Measurements from ENCODE around the gene LEPROT. TPM values are rescaled to one million over a fixed set of nuclear protein-coding genes. Genes with fewer than 3 reads are reported as not detected.

LEPROT gene
- total and polyA plus RNA-seq, 4 donors, result 23.6 to 43.4 (median 36.3) TPM

- no peak for DNase-seq (ENCODE audit: low spot score)
- 95% methylated on average over 3 of the region's 3 CpGs for WGBS
- Histone ChIP-seq H3K4me1 (ENCODE audit: control insufficient read depth in 4 of 4, insufficient read depth in 4 of 4, low read length in 3 of 4) (no peaks in the 10 kb centered on the region), H3K27ac (ENCODE audit: low read depth in 1 of 2, low read length in 2 of 2) (no peak overlapping the region), H3K4me3 (ENCODE audit: low read depth in 1 of 3, low read length in 3 of 3) (no peak overlapping the region), H3K27me3 (ENCODE audit: control insufficient read depth in 4 of 4, insufficient read depth in 4 of 4, low read length in 3 of 4) (no peaks in the 10 kb centered on the region), H3K9me3 (ENCODE audit: control insufficient read depth in 4 of 4, low read length in 3 of 4) (no peaks in the 10 kb centered on the region), H3K36me3 (ENCODE audit: control insufficient read depth in 4 of 4, insufficient read depth in 3 of 4, low read depth in 1 of 4, low read length in 3 of 4) (no peaks in the 10 kb centered on the region), H3K9ac (ENCODE audit: low read depth in 1 of 2, low read length in 2 of 2) (no peak overlapping the region)
- TF ChIP-seq RAD21 (IDR thresholded peaks at IDR 0.05) (no peak), JUND (IDR thresholded peaks at IDR 0.05) (no peak), HNF4A (conservative IDR thresholded peaks at IDR 0.05) (no peak), EGR1 (IDR thresholded peaks at IDR 0.05; ENCODE audit: low read depth in 2 of 2) (no peak), RXRA (IDR thresholded peaks at IDR 0.05) (no peak)
Observed at GRCh38 chr1:65371544-65371943, 48.9 kb upstream of the LEPROT start.

- H3K27me3 ChIP-seq (ENCODE audit: control insufficient read depth in 4 of 4, insufficient read depth in 4 of 4, low read length in 3 of 4), result no peaks in the 10 kb centered on the region
- no peak overlapping the region for H3K27ac ChIP-seq (ENCODE audit: low read depth in 1 of 2, low read length in 2 of 2)
- no peak overlapping the region for H3K4me3 ChIP-seq (ENCODE audit: low read depth in 1 of 3, low read length in 3 of 3)
- no peaks in the 10 kb centered on the region for H3K9me3 ChIP-seq (ENCODE audit: control insufficient read depth in 4 of 4, low read length in 3 of 4)
- no peak for DNase-seq (ENCODE audit: low spot score)
- 83% methylated on average over 1 of the region's 1 CpG for WGBS
- H3K9ac ChIP-seq (ENCODE audit: low read depth in 1 of 2, low read length in 2 of 2), result no peak overlapping the region
- peaks cover 0 to under 1% (median 0%) of the 10 kb centered on the region in 4 donors for H3K4me1 ChIP-seq (ENCODE audit: control insufficient read depth in 4 of 4, insufficient read depth in 4 of 4, low read length in 3 of 4)
- H3K36me3 ChIP-seq (ENCODE audit: control insufficient read depth in 4 of 4, insufficient read depth in 3 of 4, low read depth in 1 of 4, low read length in 3 of 4), result no peaks in the 10 kb centered on the region
- TF ChIP-seq NR2F2 (IDR thresholded peaks at IDR 0.05), result no peak
- no peak for TF ChIP-seq ZBTB33 (IDR thresholded peaks at IDR 0.05)
- no peak for TF ChIP-seq FOXA1 (IDR thresholded peaks at IDR 0.05)
- no peak for TF ChIP-seq HNF4G (IDR thresholded peaks at IDR 0.05)
Observed at GRCh38 chr1:65372557-65372956, 47.9 kb upstream of the LEPROT start.

DNA sequence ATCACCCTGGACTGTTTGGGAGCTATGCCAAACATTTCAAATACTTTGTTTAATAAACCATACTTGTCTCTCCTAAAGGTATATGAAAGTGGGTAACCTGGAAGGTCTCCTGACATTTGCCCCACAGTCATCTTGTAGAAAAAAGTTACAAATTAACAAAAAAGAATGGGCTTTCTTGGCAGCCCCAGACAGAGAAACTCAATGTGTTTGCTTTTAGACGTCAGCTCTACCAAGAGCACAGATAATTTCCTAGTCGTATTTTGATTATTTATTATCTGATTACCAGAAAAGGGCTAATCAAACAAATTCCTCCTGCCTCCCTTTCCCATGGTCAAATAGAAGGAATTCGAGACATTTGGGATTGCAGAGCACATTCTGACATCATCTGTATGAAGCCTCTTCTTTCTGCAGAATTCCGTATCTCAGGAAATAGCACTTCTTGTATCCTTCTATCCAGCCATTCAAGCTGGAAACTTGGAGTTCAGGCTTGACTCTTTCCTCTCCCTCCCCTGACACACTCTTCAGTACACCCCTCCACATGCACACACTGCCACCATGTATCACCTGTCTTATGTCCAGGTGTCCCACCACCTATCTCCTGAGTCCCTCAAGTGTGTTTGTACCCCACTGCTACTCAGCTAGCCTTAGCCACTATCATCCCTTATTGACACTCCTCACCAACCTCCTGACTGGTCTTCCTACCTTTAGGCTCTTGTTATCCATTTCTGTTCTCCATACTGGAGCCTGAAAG is 42.8 kb upstream of the LEPROT start:
- H3K9ac ChIP-seq (ENCODE audit: low read depth in 1 of 2, low read length in 2 of 2), result no peak overlapping the region
- no peak overlapping the region for H3K4me3 ChIP-seq (ENCODE audit: low read depth in 1 of 3, low read length in 3 of 3)
- H3K9me3 ChIP-seq (ENCODE audit: control insufficient read depth in 4 of 4, low read length in 3 of 4), result no peaks in the 10 kb centered on the region
- H3K36me3 ChIP-seq (ENCODE audit: control insufficient read depth in 4 of 4, insufficient read depth in 3 of 4, low read depth in 1 of 4, low read length in 3 of 4), result no peaks in the 10 kb centered on the region
- no peak overlapping the region for H3K27ac ChIP-seq (ENCODE audit: low read depth in 1 of 2, low read length in 2 of 2)
- TF ChIP-seq HNF4A (conservative IDR thresholded peaks at IDR 0.05), result peak in 1 of 2 donors; percentile 8
- TF ChIP-seq, protein P1, sequence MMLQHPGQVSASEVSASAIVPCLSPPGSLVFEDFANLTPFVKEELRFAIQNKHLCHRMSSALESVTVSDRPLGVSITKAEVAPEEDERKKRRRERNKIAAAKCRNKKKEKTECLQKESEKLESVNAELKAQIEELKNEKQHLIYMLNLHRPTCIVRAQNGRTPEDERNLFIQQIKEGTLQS (IDR thresholded peaks at IDR 0.05), result no peak
- 47% methylated on average over 4 of the region's 4 CpGs for WGBS
- H3K4me1 ChIP-seq (ENCODE audit: control insufficient read depth in 4 of 4, insufficient read depth in 4 of 4, low read length in 3 of 4), result peaks cover 0 to 3% (median 0%) of the 10 kb centered on the region in 4 donors
- H3K27me3 ChIP-seq (ENCODE audit: control insufficient read depth in 4 of 4, insufficient read depth in 4 of 4, low read length in 3 of 4), result no peaks in the 10 kb centered on the region
- no peak for DNase-seq (ENCODE audit: low spot score)

DNA sequence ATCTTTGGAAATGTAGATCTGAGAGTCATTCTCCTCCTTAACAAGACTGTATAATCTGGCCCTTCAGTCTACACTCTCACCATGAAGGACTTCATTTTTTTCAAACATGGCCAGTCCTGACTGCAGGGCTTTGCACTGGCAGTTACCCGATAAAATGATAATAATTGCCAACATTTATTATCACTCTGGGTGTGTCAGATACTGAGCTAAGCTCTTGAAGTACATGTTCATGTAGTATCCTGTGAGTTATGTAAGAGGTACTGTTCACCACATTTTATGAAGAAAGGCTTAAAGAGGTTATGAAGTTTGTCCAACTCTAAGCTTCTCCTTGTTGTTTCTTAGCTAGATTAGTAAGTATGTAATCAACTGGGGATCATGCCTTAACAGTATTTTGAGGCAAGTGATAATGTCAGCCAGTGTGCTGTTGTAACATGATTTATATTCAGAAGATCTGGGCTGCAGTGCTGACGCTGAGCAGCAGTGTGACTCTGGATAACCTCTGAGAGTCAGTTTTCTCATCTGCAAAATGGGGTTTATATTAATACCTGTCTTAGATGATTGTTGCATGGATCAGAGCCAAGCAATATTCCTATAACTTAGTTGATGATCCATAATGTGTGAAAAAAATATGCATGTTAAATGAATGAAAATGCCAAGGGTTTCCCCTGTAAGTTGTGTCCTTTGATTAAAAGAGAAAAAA is 42.1 kb upstream of the LEPROT start:
- H3K9ac ChIP-seq (ENCODE audit: low read depth in 1 of 2, low read length in 2 of 2), result no peak overlapping the region
- H3K4me3 ChIP-seq (ENCODE audit: low read depth in 1 of 3, low read length in 3 of 3), result no peak overlapping the region
- no peak for DNase-seq (ENCODE audit: low spot score)
- H3K4me1 ChIP-seq (ENCODE audit: control insufficient read depth in 4 of 4, insufficient read depth in 4 of 4, low read length in 3 of 4), result peaks cover 0 to 3% (median 0%) of the 10 kb centered on the region in 4 donors
- no peaks in the 10 kb centered on the region for H3K27me3 ChIP-seq (ENCODE audit: control insufficient read depth in 4 of 4, insufficient read depth in 4 of 4, low read length in 3 of 4)
- WGBS, result 88% methylated on average over 2 of the region's 2 CpGs
- H3K27ac ChIP-seq (ENCODE audit: low read depth in 1 of 2, low read length in 2 of 2), result no peak overlapping the region
- no peaks in the 10 kb centered on the region for H3K9me3 ChIP-seq (ENCODE audit: control insufficient read depth in 4 of 4, low read length in 3 of 4)
- H3K36me3 ChIP-seq (ENCODE audit: control insufficient read depth in 4 of 4, insufficient read depth in 3 of 4, low read depth in 1 of 4, low read length in 3 of 4), result no peaks in the 10 kb centered on the region
- TF ChIP-seq SP1 (IDR thresholded peaks at IDR 0.05), result no peak
- TF ChIP-seq NR2F2 (IDR thresholded peaks at IDR 0.05), result no peak
- no peak for TF ChIP-seq JUND (IDR thresholded peaks at IDR 0.05)
- no peak for TF ChIP-seq TAF1 (conservative IDR thresholded peaks at IDR 0.05)
- no peak for TF ChIP-seq RXRA (IDR thresholded peaks at IDR 0.05)
- no peak for TF ChIP-seq YY1 (IDR thresholded peaks at IDR 0.05)
- TF ChIP-seq FOXA1 (IDR thresholded peaks at IDR 0.05), result no peak
- TF ChIP-seq, protein P2, sequence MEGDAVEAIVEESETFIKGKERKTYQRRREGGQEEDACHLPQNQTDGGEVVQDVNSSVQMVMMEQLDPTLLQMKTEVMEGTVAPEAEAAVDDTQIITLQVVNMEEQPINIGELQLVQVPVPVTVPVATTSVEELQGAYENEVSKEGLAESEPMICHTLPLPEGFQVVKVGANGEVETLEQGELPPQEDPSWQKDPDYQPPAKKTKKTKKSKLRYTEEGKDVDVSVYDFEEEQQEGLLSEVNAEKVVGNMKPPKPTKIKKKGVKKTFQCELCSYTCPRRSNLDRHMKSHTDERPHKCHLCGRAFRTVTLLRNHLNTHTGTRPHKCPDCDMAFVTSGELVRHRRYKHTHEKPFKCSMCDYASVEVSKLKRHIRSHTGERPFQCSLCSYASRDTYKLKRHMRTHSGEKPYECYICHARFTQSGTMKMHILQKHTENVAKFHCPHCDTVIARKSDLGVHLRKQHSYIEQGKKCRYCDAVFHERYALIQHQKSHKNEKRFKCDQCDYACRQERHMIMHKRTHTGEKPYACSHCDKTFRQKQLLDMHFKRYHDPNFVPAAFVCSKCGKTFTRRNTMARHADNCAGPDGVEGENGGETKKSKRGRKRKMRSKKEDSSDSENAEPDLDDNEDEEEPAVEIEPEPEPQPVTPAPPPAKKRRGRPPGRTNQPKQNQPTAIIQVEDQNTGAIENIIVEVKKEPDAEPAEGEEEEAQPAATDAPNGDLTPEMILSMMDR (IDR thresholded peaks at IDR 0.05; ENCODE audit: low read depth, low read length, missing input control), result no peak
- no peak for TF ChIP-seq FOXA2 (IDR thresholded peaks at IDR 0.05)
- TF ChIP-seq, protein P3, sequence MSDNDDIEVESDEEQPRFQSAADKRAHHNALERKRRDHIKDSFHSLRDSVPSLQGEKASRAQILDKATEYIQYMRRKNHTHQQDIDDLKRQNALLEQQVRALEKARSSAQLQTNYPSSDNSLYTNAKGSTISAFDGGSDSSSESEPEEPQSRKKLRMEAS (IDR thresholded peaks at IDR 0.05), result no peak
- TF ChIP-seq GABPA (IDR thresholded peaks at IDR 0.05 in 1 of 2, conservative IDR thresholded peaks at IDR 0.05 in 1 of 2), result no peak

Data from liver (tissue), 9 donors.